IMR-90 (cell line): Measurements from ENCODE around the gene SLC16A14.

Experiments
- CHD1 ChIP-seq: IDR thresholded peaks from 2 replicates; pipeline ENCODE4 v1.6.1; 2012; ENCODE audit warnings: low read depth, low read length, improper control_type of control experiment
- CTCF ChIP-seq: conservative IDR thresholded peaks from 2 replicates; pipeline ENCODE4 v1.5.1; 2012; ENCODE audit warnings: mild to moderate bottlenecking, low read depth, low read length, improper control_type of control experiment

- TF ChIP-seq CTCF (no peak), CHD1 (no peak)
Measured at GRCh38 chr2:230043025-230043424, 25.7 kb downstream of the SLC16A14 start.
